HCT116 (cell line): ENCODE results near the gene LEKR1. TPM values are rescaled to one million over a fixed set of nuclear protein-coding genes. Genes with fewer than 3 reads are reported as not detected.
"Not testable (repeated sequence)": the region's sequence is repeated elsewhere in the genome, so short reads cannot be mapped to it uniquely, and the experiment has no call there.

Experiments
- ATAC-seq: fragments of 200-7000 bp; cut with Tn5 transposase; 2 replicates; pipeline ENCODE4 v1.9.1; 2020; ENCODE audit warnings: mild to moderate bottlenecking, moderate library complexity
- BruUV-seq: library from RNA; stranded (reverse); fragments of 400-500 nt; replicated peaks from 2 replicates; lab custom pipeline; 2021; lab: Mats Ljungman, UMichigan
- CTCF ChIA-PET: fragments of 300-600 bp; sonication (Branson Sonifier 250); formaldehyde crosslinking; loops from one replicate; lab custom pipeline; 2021; ENCODE audit warnings: antibody characterized with exemption; lab: Charles Lee
- POLR2A ChIA-PET: fragments of 300-600, 350-600 bp; sonication (Branson Sonifier 250); formaldehyde crosslinking; loops from one replicate; lab custom pipeline; 2021; ENCODE audit warnings: antibody characterized with exemption; lab: Charles Lee
- RAD21 ChIA-PET, 2 experiments: fragments of 300-600 bp; sonication (Branson Sonifier 250); formaldehyde crosslinking; loops; one replicate each; lab custom pipeline; 2023; ENCODE audit warnings: low total read pairs in 2 of 2; ENCODE audit not compliant: uncharacterized antibody in 2 of 2, unreplicated experiment in 2 of 2, low non-redundant PET in 1 of 2; lab: Charles Lee
- DNase-seq: peaks from one replicate; pipeline ENCODE4 v3.0.0-alpha.2; 2010; ENCODE audit warnings: low read depth, low spot score
- H2AFZ ChIP-seq: fragments of 200-600 bp; shearing (Covaris generic), sonication (generic); 2 replicates; pipeline ENCODE4 v1.6.1; 2017; ENCODE audit warnings: low read depth, mixed run types, mixed read lengths, antibody characterized with exemption, low read length; ENCODE audit not compliant: poor library complexity, severe bottlenecking
- H3K27ac ChIP-seq: 2 replicates; pipeline ENCODE4 v1.5.1; 2012; ENCODE audit warnings: low read depth, low read length
- H3K27me3 ChIP-seq: fragments of 200-600 bp; sonication (generic); 2 replicates; pipeline ENCODE4 v1.6.1; 2016; ENCODE audit warnings: mixed run types, low read length, mixed read lengths; ENCODE audit not compliant: insufficient read depth
- H3K36me3 ChIP-seq, 2 experiments: fragments of 200-500 bp in 1 of 2; fragments of 200-600 bp in 1 of 2; sonication (Bioruptor generic) in 1 of 2; sonication (generic) in 1 of 2; 2 replicates each; pipeline versions ENCODE4 v1.5.1 to v1.6.1; 2014 to 2016; ENCODE audit warnings: low read length in 2 of 2, inconsistent platforms in 1 of 2, mixed read lengths in 1 of 2, mixed run types in 1 of 2; ENCODE audit not compliant: insufficient read depth in 2 of 2, control insufficient read depth in 1 of 2
- H3K4me1 ChIP-seq, 2 experiments: fragments of 200-600 bp in 1 of 2; sonication (generic) in 1 of 2; 2 replicates each; pipeline versions ENCODE4 v1.5.1 to v1.6.1; 2012 to 2017; ENCODE audit warnings: low read length in 2 of 2, inconsistent platforms in 1 of 2, mild to moderate bottlenecking in 1 of 2, mixed read lengths in 1 of 2, mixed run types in 1 of 2, moderate library complexity in 1 of 2; ENCODE audit not compliant: insufficient read depth in 2 of 2, control insufficient read depth in 1 of 2
- H3K4me2 ChIP-seq: fragments of 200-600 bp; sonication (generic); 2 replicates; pipeline ENCODE4 v1.6.1; 2017; ENCODE audit warnings: mixed run types, low read length, mixed read lengths
- H3K4me3 ChIP-seq, 2 experiments: fragments of 200-600 bp in 1 of 2; sonication (generic) in 1 of 2; replicated peaks in 1 of 2; 2 replicates each; pipeline ENCODE4 v1.5.1; 2011 to 2016; ENCODE audit warnings: low read length in 2 of 2, control low read depth in 1 of 2, low read depth in 1 of 2, mild to moderate bottlenecking in 1 of 2, mixed read lengths in 1 of 2, mixed run types in 1 of 2
- H3K79me2 ChIP-seq: fragments of 200-600 bp; sonication (generic); 2 replicates; pipeline ENCODE4 v1.6.1; 2017; ENCODE audit warnings: mild to moderate bottlenecking, mixed run types, low read length, moderate library complexity, mixed read lengths; ENCODE audit not compliant: insufficient read depth
- H3K9ac ChIP-seq: fragments of 200-600 bp; sonication (generic); 2 replicates; pipeline ENCODE4 v1.6.1; 2016; ENCODE audit warnings: low read length, mixed read lengths
- H3K9me2 ChIP-seq: fragments of 200-600 bp; sonication (generic), shearing (Covaris generic); 2 replicates; pipeline ENCODE4 v1.6.1; 2017; ENCODE audit warnings: mixed run types, mild to moderate bottlenecking, moderate library complexity; ENCODE audit not compliant: insufficient read depth
- H3K9me3 ChIP-seq, 2 experiments: fragments of 200-500 bp in 1 of 2; fragments of 200-600 bp in 1 of 2; sonication (Bioruptor generic) in 1 of 2; sonication (generic) in 1 of 2; 2 replicates each; pipeline ENCODE4 v1.6.1; 2014 to 2017; ENCODE audit warnings: low read length in 2 of 2, mixed read lengths in 2 of 2, inconsistent platforms in 1 of 2, low read depth in 1 of 2, mild to moderate bottlenecking in 1 of 2, mixed run types in 1 of 2, moderate library complexity in 1 of 2; ENCODE audit not compliant: control insufficient read depth in 1 of 2, insufficient read depth in 1 of 2
- H4K20me1 ChIP-seq: fragments of 200-600 bp; sonication (generic), shearing (Covaris generic); 2 replicates; pipeline ENCODE4 v1.6.1; 2017; ENCODE audit warnings: mixed run types, mild to moderate bottlenecking, moderate library complexity; ENCODE audit not compliant: insufficient read depth
- CBX3 ChIP-seq: IDR thresholded peaks from 2 replicates; pipeline ENCODE4 v1.6.1; 2012; ENCODE audit warnings: low read depth
- EGR1 ChIP-seq: IDR thresholded peaks from 2 replicates; pipeline ENCODE4 v1.6.1; 2012; ENCODE audit warnings: low read depth
- EZH2 ChIP-seq: fragments of 200-600 bp; sonication (generic); IDR thresholded peaks from 2 replicates; pipeline ENCODE4 v1.6.1; 2017; ENCODE audit warnings: antibody characterized with exemption, mixed run types
- JUND ChIP-seq: IDR thresholded peaks from 2 replicates; pipeline ENCODE4 v1.6.1; 2012
- POLR2AphosphoS5 ChIP-seq: IDR thresholded peaks from 2 replicates; pipeline ENCODE4 v1.6.1; 2011; ENCODE audit warnings: mild to moderate bottlenecking, low read depth, low read length, moderate library complexity
- RAD21 ChIP-seq: IDR thresholded peaks from 2 replicates; pipeline ENCODE4 v1.6.1; 2012; ENCODE audit warnings: low read depth, mild to moderate bottlenecking
- TCF7L2 ChIP-seq: IDR thresholded peaks from 2 replicates; pipeline ENCODE4 v1.7.0; 2011; ENCODE audit warnings: borderline replicate concordance, inconsistent platforms; ENCODE audit not compliant: insufficient read depth, insufficient read length; ENCODE audit errors: extremely low read depth
- ZFX ChIP-seq: fragments of 450-650 bp; IDR thresholded peaks from 2 replicates; pipeline ENCODE4 v1.6.1; 2017
- intact Hi-C: fragments of 100-400 bp; cut with micrococcal nuclease; formaldehyde crosslinking; loops from 2 replicates; pipeline ENCODE4 v1.10.0; 2022
- total RNA-seq: library from RNA; stranded (reverse); gene quantifications from one replicate; pipeline ENCODE4 v1.2.1, GENCODE V29; 2021; ENCODE audit not compliant: unreplicated experiment
- TF ChIP-seq, protein P1 (sequence below): IDR thresholded peaks from 2 replicates; pipeline ENCODE4 v1.6.1; 2012

The LEKR1 gene
- total RNA-seq, 1 experiment from 2014 or later = 2.1 TPM

DNA sequence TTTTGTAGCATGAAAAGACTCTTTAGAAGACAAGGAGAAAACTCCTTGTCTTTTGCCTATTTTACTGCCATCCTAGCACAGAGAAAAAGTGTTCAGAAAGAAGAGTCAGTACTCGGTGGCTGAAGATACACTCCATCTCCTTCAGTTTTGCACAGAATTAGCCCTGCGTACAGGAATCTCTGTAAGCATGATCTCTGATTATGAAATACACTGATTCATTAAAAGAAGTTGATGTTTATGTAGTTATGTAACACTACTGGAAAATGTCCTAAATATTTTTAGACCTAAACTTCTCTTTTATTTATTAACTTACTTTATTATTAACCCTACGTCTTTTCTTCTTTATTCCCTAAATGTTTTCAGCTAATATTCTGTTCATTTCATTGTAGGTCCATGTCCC is 138.4 kb downstream of the LEKR1 start:
- no peaks in the 10 kb centered on the region for H3K9me3 ChIP-seq
- intact Hi-C loops = no loop called here
- no peaks in the 10 kb centered on the region for H3K27me3 ChIP-seq
- H2AFZ ChIP-seq = peak overlapping the region; percentile 39
- H3K79me2 ChIP-seq = no peaks in the 10 kb centered on the region
- H3K9me2 ChIP-seq = no peaks in the 10 kb centered on the region
- H3K4me3 ChIP-seq = no peak overlapping the region
- no peaks in the 10 kb centered on the region for H3K36me3 ChIP-seq
- ChIA-PET CTCF (no interaction called here), POLR2A (no interaction called here)
- BruUV-seq = no TSS peak
- no peaks in the 10 kb centered on the region for H3K4me1 ChIP-seq
- TF ChIP-seq JUND = no peak
- TF ChIP-seq POLR2AphosphoS5 = no peak
- TF ChIP-seq ZFX = no peak
- no peak for TF ChIP-seq CBX3
- TF ChIP-seq, protein P1, sequence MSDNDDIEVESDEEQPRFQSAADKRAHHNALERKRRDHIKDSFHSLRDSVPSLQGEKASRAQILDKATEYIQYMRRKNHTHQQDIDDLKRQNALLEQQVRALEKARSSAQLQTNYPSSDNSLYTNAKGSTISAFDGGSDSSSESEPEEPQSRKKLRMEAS = no peak
- no peak for TF ChIP-seq TCF7L2
- no peak for TF ChIP-seq RAD21
- no peak for TF ChIP-seq EZH2
- no peak for TF ChIP-seq EGR1
- TF ChIP-seq, all 23 proteins: peak for 0
- RAD21 ChIA-PET = no interaction called here
- Histone ChIP-seq H3K27ac (no peak overlapping the region), H3K9ac (no peak overlapping the region), H3K4me2 (no peak overlapping the region), H4K20me1 (no peaks in the 10 kb centered on the region)
- ATAC-seq = no peak
- no peak for DNase-seq

DNA sequence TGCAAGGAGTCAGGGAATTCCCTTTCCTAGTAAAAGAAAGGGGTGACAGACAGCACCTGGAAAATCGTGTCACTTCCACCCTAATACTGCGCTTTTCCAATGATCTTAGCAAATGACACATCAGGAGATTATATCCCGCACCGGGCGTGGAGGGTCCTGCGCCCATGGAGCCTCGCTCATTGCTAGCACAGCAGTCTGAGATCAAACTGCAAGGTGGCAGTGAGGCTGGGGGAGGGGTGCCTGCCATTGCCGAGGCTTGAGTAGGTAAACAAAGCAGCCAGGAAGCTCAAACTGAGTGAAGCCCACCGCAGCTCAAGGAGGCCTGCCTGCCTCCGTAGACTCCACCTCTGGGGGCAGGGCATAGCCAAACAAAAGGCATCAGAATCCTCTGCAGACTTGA is 140.2 kb downstream of the LEKR1 start:
- H3K9ac ChIP-seq, RAD21 ChIA-PET, H3K9me3 ChIP-seq, H2AFZ ChIP-seq, POLR2A ChIA-PET, intact Hi-C loops, CTCF ChIA-PET, H3K9me2 ChIP-seq, H4K20me1 ChIP-seq, BruUV-seq, DNase-seq, H3K4me2 ChIP-seq, H3K79me2 ChIP-seq, H3K27me3 ChIP-seq, H3K36me3 ChIP-seq, H3K4me1 ChIP-seq, ATAC-seq, H3K27ac ChIP-seq, H3K4me3 ChIP-seq: not testable (repeated sequence)
